HepG2 (cell line): ENCODE results near the gene CTNND2.

Experiments used
- LBX2 ChIP-seq: sonication (generic); formaldehyde crosslinking; IDR thresholded peaks from 2 replicates; pipeline ENCODE4 v1.5.0; 2020; ENCODE audit warnings: missing genetic modification reagents, mild to moderate bottlenecking, borderline replicate concordance
- ZFP36L2 ChIP-seq: sonication (generic); formaldehyde crosslinking; IDR thresholded peaks from 2 replicates; pipeline ENCODE4 v1.4.0; 2020; ENCODE audit warnings: missing genetic modification reagents
- ZNF777 ChIP-seq: sonication (generic); formaldehyde crosslinking; IDR thresholded peaks from 2 replicates; pipeline ENCODE4 v1.4.0; 2020; ENCODE audit warnings: missing genetic modification reagents
- TF ChIP-seq, protein P1 (sequence below): conservative IDR thresholded peaks from 2 replicates; pipeline ENCODE4 v1.6.1; 2018; ENCODE audit warnings: missing genetic modification reagents

DNA sequence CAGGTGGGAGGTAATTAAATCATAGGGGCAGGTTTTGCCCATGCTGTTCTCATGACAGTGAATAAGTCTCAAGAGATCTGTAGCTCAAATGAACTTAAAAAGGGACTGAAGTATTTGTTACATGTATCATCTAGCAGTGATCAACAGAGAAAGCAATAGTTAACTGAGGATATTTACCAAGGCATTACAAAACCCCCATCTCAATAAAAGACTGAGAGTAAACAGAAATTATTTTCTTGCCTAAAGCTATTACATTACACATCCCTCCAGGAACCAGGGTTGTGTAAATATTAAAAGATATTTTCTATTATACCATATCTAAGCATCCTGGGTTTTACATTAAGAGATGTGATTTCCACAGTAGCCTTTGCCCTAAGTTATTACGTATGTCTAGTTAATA is 169.9 kb downstream of the CTNND2 start:
- TF ChIP-seq ZFP36L2 (CRISPR knock-in tag) (no peak), ZNF777 (CRISPR knock-in tag) (no peak), LBX2 (CRISPR knock-in tag) (no peak)
- TF ChIP-seq, protein P1, sequence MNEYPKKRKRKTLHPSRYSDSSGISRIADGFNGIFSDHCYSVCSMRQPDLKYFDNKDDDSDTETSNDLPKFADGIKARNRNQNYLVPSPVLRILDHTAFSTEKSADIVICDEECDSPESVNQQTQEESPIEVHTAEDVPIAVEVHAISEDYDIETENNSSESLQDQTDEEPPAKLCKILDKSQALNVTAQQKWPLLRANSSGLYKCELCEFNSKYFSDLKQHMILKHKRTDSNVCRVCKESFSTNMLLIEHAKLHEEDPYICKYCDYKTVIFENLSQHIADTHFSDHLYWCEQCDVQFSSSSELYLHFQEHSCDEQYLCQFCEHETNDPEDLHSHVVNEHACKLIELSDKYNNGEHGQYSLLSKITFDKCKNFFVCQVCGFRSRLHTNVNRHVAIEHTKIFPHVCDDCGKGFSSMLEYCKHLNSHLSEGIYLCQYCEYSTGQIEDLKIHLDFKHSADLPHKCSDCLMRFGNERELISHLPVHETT (CRISPR knock-in tag) = no peak
